HEK293 (cell line): ENCODE results near the gene RWDD4.

Experiments used
- ATF2 ChIP-seq: fragments of 450-650 bp; formaldehyde crosslinking; IDR thresholded peaks from 2 replicates; pipeline ENCODE4 v1.5.1; 2016; ENCODE audit warnings: missing biosample characterization, missing genetic modification characterization, low read depth
- CTCF ChIP-seq: fragments of 450-650 bp; formaldehyde crosslinking; IDR thresholded peaks from 2 replicates; pipeline ENCODE4 v1.5.1; 2016; ENCODE audit warnings: missing biosample characterization, missing genetic modification characterization
- KLF1 ChIP-seq: fragments of 450-650 bp; formaldehyde crosslinking; IDR thresholded peaks from 2 replicates; pipeline ENCODE4 v1.5.1; 2016; ENCODE audit warnings: missing biosample characterization, missing genetic modification characterization
- MZF1 ChIP-seq: fragments of 450-650 bp; formaldehyde crosslinking; IDR thresholded peaks from 2 replicates; pipeline ENCODE4 v1.5.1; 2017; ENCODE audit warnings: missing biosample characterization, missing genetic modification characterization, borderline replicate concordance
- TCF7L2 ChIP-seq: IDR thresholded peaks from 2 replicates; pipeline ENCODE4 v1.6.1; 2011; ENCODE audit warnings: low read depth, mild to moderate bottlenecking, inconsistent platforms, low read length, moderate library complexity, borderline replicate concordance
- ZFP41 ChIP-seq: fragments of 450-650 bp; formaldehyde crosslinking; IDR thresholded peaks from 2 replicates; pipeline ENCODE4 v1.5.1; 2016; ENCODE audit warnings: missing biosample characterization, missing genetic modification characterization, borderline replicate concordance
- ZNF16 ChIP-seq: fragments of 450-650 bp; formaldehyde crosslinking; IDR thresholded peaks from 2 replicates; pipeline ENCODE4 v1.5.1; 2016; ENCODE audit warnings: low read depth, missing biosample characterization, missing genetic modification characterization
- ZNF24 ChIP-seq: fragments of 450-650 bp; formaldehyde crosslinking; IDR thresholded peaks from 2 replicates; pipeline ENCODE4 v1.5.1; 2016; ENCODE audit warnings: missing biosample characterization, missing genetic modification characterization
- ZNF518A ChIP-seq: fragments of 450-650 bp; formaldehyde crosslinking; conservative IDR thresholded peaks from 2 replicates; pipeline ENCODE4 v1.5.1; 2016; ENCODE audit warnings: low read depth, missing biosample characterization, missing genetic modification characterization
- ZSCAN16 ChIP-seq: fragments of 450-650 bp; formaldehyde crosslinking; IDR thresholded peaks from 2 replicates; pipeline ENCODE4 v1.5.1; 2016; ENCODE audit warnings: missing biosample characterization, missing genetic modification characterization

GRCh38 chr4:183698909-183699308 lies 39.9 kb upstream of the RWDD4 start:
- TF ChIP-seq ZSCAN16 (tag by site-specific recombination), result no peak
- TF ChIP-seq CTCF, result no peak
- TF ChIP-seq ZFP41 (tag by site-specific recombination), result no peak
- no peak for TF ChIP-seq TCF7L2
- TF ChIP-seq ZNF518A, result no peak
- no peak for TF ChIP-seq ATF2 (tag by site-specific recombination)
- TF ChIP-seq KLF1, result no peak
- TF ChIP-seq ZNF16, result no peak
- TF ChIP-seq MZF1 (tag by site-specific recombination), result no peak
- no peak for TF ChIP-seq ZNF24 (tag by site-specific recombination)
